ENCODE data around the gene LAMTOR3.

LAMTOR3 gene

GRCh38 chr4:99917575-99917974, 23.3 kb upstream of the LAMTOR3 start:
- no peak for TF ChIP-seq CTCF (IDR thresholded peaks at IDR 0.05; ENCODE audit: extremely low read depth, insufficient read depth, missing control alignments)

GRCh38 chr4:99915449-99915848, 21.2 kb upstream of the LAMTOR3 start:
- no peak for TF ChIP-seq CTCF (IDR thresholded peaks at IDR 0.05; ENCODE audit: extremely low read depth, insufficient read depth, missing control alignments)
- in situ Hi-C loops (cut with MboI; ENCODE audit: low pct_unique_long_range_greater_than_20kb, low sequenced_read_pairs, unreplicated experiment): no loop called here
- no peak for DNase-seq (ENCODE audit: low spot score)

More at GRCh38 chr4:99917575-99917974, 23.3 kb upstream of the LAMTOR3 start:
- no peak for DNase-seq (ENCODE audit: low spot score)
- in situ Hi-C loops (cut with MboI; ENCODE audit: low pct_unique_long_range_greater_than_20kb, low sequenced_read_pairs, unreplicated experiment): no loop called here

- TF ChIP-seq CTCF (IDR thresholded peaks at IDR 0.05; ENCODE audit: extremely low read depth, insufficient read depth, missing control alignments): no peak
- in situ Hi-C loops (cut with MboI; ENCODE audit: low pct_unique_long_range_greater_than_20kb, low sequenced_read_pairs, unreplicated experiment): no loop called here
- DNase-seq (ENCODE audit: low spot score): no peak
Measured at GRCh38 chr4:99894998-99895397, 771 bp upstream of the LAMTOR3 start.

- no peak for DNase-seq (ENCODE audit: low spot score)
- TF ChIP-seq CTCF (IDR thresholded peaks at IDR 0.05; ENCODE audit: extremely low read depth, insufficient read depth, missing control alignments): no peak
- in situ Hi-C loops (cut with MboI; ENCODE audit: low pct_unique_long_range_greater_than_20kb, low sequenced_read_pairs, unreplicated experiment): no loop called here
Measured at GRCh38 chr4:99893839-99894160, 427 bp downstream of the LAMTOR3 start.

GRCh38 chr4:99893029-99893428, 1.2 kb downstream of the LAMTOR3 start:
- no peak for TF ChIP-seq CTCF (IDR thresholded peaks at IDR 0.05; ENCODE audit: extremely low read depth, insufficient read depth, missing control alignments)
- in situ Hi-C loops (cut with MboI; ENCODE audit: low pct_unique_long_range_greater_than_20kb, low sequenced_read_pairs, unreplicated experiment): no loop called here
- no peak for DNase-seq (ENCODE audit: low spot score)

- in situ Hi-C loops (cut with MboI; ENCODE audit: low pct_unique_long_range_greater_than_20kb, low sequenced_read_pairs, unreplicated experiment): no loop called here
- DNase-seq (ENCODE audit: low spot score): no peak
- no peak for TF ChIP-seq CTCF (IDR thresholded peaks at IDR 0.05; ENCODE audit: extremely low read depth, insufficient read depth, missing control alignments)
Measured at GRCh38 chr4:99891351-99891750, 2.9 kb downstream of the LAMTOR3 start.

- DNase-seq (ENCODE audit: low spot score): no peak
- no peak for TF ChIP-seq CTCF (IDR thresholded peaks at IDR 0.05; ENCODE audit: extremely low read depth, insufficient read depth, missing control alignments)
- in situ Hi-C loops (cut with MboI; ENCODE audit: low pct_unique_long_range_greater_than_20kb, low sequenced_read_pairs, unreplicated experiment): loop anchor here (10.0 kb wide), 1 partner anchor 73 kb away; the partner anchor contains the start of gene DAPP1
Measured at GRCh38 chr4:99887837-99888236, 6.4 kb downstream of the LAMTOR3 start.
